Loucy (cell line): ENCODE results near the gene TMIE.

ENCODE experiments used
- H2AFZ ChIP-seq: fragments of 200-600 bp; sonication (generic); 2 replicates; pipeline ENCODE4 v1.6.0; 2016; ENCODE audit warnings: antibody characterized with exemption, mild to moderate bottlenecking, low read length, moderate library complexity
- H3F3A ChIP-seq: fragments of 200-600 bp; 2 replicates; pipeline ENCODE4 v1.6.0; 2016; ENCODE audit warnings: antibody characterized with exemption, low read depth, mild to moderate bottlenecking
- H3K27me3 ChIP-seq: fragments of 200-600 bp; sonication (generic); 2 replicates; pipeline ENCODE4 v1.6.1; 2014; ENCODE audit warnings: low read length, mild to moderate bottlenecking; ENCODE audit not compliant: insufficient read depth, poor library complexity, severe bottlenecking
- H3K36me3 ChIP-seq: fragments of 200-600 bp; sonication (generic); 2 replicates; pipeline ENCODE4 v1.6.1; 2016; ENCODE audit warnings: low read length; ENCODE audit not compliant: insufficient read depth
- H3K4me1 ChIP-seq: fragments of 200-600 bp; sonication (generic); 2 replicates; pipeline ENCODE4 v1.5.1; 2014; ENCODE audit warnings: low read length, mild to moderate bottlenecking; ENCODE audit not compliant: insufficient read depth, poor library complexity, severe bottlenecking
- H3K4me2 ChIP-seq: fragments of 200-600 bp; sonication (generic); 2 replicates; pipeline ENCODE4 v1.6.0; 2014; ENCODE audit warnings: antibody characterized with exemption, low read length, low read depth, mild to moderate bottlenecking; ENCODE audit not compliant: poor library complexity, severe bottlenecking
- H3K4me3 ChIP-seq: fragments of 200-600 bp; sonication (generic); 2 replicates; pipeline ENCODE4 v1.5.1; 2014; ENCODE audit warnings: low read length, mild to moderate bottlenecking, mixed read lengths; ENCODE audit not compliant: poor library complexity, severe bottlenecking
- H3K79me2 ChIP-seq: fragments of 200-600 bp; sonication (generic); 2 replicates; pipeline ENCODE4 v1.6.1; 2014; ENCODE audit warnings: low read length; ENCODE audit not compliant: insufficient read depth
- H3K9ac ChIP-seq: fragments of 200-600 bp; sonication (generic); 2 replicates; pipeline ENCODE4 v1.6.0; 2014; ENCODE audit warnings: mild to moderate bottlenecking, low read depth, low read length, moderate library complexity; ENCODE audit not compliant: poor library complexity, severe bottlenecking
- H3K9me2 ChIP-seq: fragments of 200-600 bp; sonication (generic); replicated peaks from 2 replicates; pipeline ENCODE4 v1.6.1; 2016; ENCODE audit warnings: low read depth, low read length, mixed read lengths
- H3K9me3 ChIP-seq: fragments of 200-600 bp; sonication (generic); 2 replicates; pipeline ENCODE4 v1.6.1; 2014; ENCODE audit warnings: mild to moderate bottlenecking, antibody characterized with exemption, low read length, low read depth; ENCODE audit not compliant: insufficient read depth
- H4K20me1 ChIP-seq: fragments of 200-600 bp; sonication (generic); 2 replicates; pipeline ENCODE4 v1.6.0; 2014; ENCODE audit warnings: antibody characterized with exemption, low read length, mild to moderate bottlenecking; ENCODE audit not compliant: insufficient read depth, poor library complexity, severe bottlenecking
- CTCF ChIP-seq: fragments of 200-600 bp; sonication (generic); conservative IDR thresholded peaks from 2 replicates; pipeline ENCODE4 v1.5.1; 2014; ENCODE audit warnings: mild to moderate bottlenecking, antibody characterized with exemption, low read length
- EZH2phosphoT487 ChIP-seq: fragments of 200-600 bp; IDR thresholded peaks from 2 replicates; pipeline ENCODE4 v1.6.1; 2018; ENCODE audit warnings: antibody characterized with exemption, mild to moderate bottlenecking, moderate library complexity, borderline replicate concordance

The TMIE gene

GRCh38 chr3:46676601-46677410, 24.4 kb upstream of the TMIE start:
- no peak overlapping the region for H3K4me3 ChIP-seq
- H3K4me2 ChIP-seq, result no peak overlapping the region
- no peaks in the 10 kb centered on the region for H4K20me1 ChIP-seq
- H2AFZ ChIP-seq, result no peak overlapping the region
- no peaks in the 10 kb centered on the region for H3K4me1 ChIP-seq
- H3F3A ChIP-seq, result no peaks in the 10 kb centered on the region
- H3K36me3 ChIP-seq, result no peaks in the 10 kb centered on the region
- no peaks in the 10 kb centered on the region for H3K27me3 ChIP-seq
- H3K79me2 ChIP-seq, result no peaks in the 10 kb centered on the region
- H3K9ac ChIP-seq, result no peak overlapping the region
- H3K9me3 ChIP-seq, result no peaks in the 10 kb centered on the region
- H3K9me2 ChIP-seq, result no peaks in the 10 kb centered on the region
- no peak for TF ChIP-seq EZH2phosphoT487

GRCh38 chr3:46677411-46677726, 23.8 kb upstream of the TMIE start:
- no peak for TF ChIP-seq EZH2phosphoT487
- TF ChIP-seq CTCF, result no peak
- Histone ChIP-seq H3K9me2 (no peaks in the 10 kb centered on the region), H3K79me2 (no peaks in the 10 kb centered on the region), H3K36me3 (no peaks in the 10 kb centered on the region), H3K9ac (no peak overlapping the region), H2AFZ (no peak overlapping the region), H3K4me1 (no peaks in the 10 kb centered on the region), H3K4me2 (no peak overlapping the region), H4K20me1 (no peaks in the 10 kb centered on the region), H3K9me3 (no peaks in the 10 kb centered on the region), H3F3A (no peaks in the 10 kb centered on the region), H3K4me3 (no peak overlapping the region), H3K27me3 (no peaks in the 10 kb centered on the region)

GRCh38 chr3:46678280-46678679, 22.9 kb upstream of the TMIE start:
- Histone ChIP-seq H3F3A (no peaks in the 10 kb centered on the region), H4K20me1 (no peaks in the 10 kb centered on the region), H3K4me3 (no peak overlapping the region), H3K36me3 (no peaks in the 10 kb centered on the region), H3K4me1 (no peaks in the 10 kb centered on the region), H3K9me3 (no peaks in the 10 kb centered on the region), H3K27me3 (no peaks in the 10 kb centered on the region), H3K9ac (no peak overlapping the region), H3K79me2 (no peaks in the 10 kb centered on the region), H2AFZ (no peak overlapping the region), H3K4me2 (no peak overlapping the region), H3K9me2 (no peaks in the 10 kb centered on the region)
- TF ChIP-seq EZH2phosphoT487 (no peak), CTCF (no peak)

GRCh38 chr3:46679681-46680080, 21.5 kb upstream of the TMIE start:
- Histone ChIP-seq H3K4me2 (no peak overlapping the region), H4K20me1 (no peaks in the 10 kb centered on the region), H3K9me2 (no peaks in the 10 kb centered on the region), H3K36me3 (no peaks in the 10 kb centered on the region), H3K9me3 (no peaks in the 10 kb centered on the region), H3K79me2 (no peaks in the 10 kb centered on the region), H3K9ac (no peak overlapping the region), H3K4me1 (no peaks in the 10 kb centered on the region), H3K4me3 (no peak overlapping the region), H2AFZ (no peak overlapping the region), H3F3A (no peaks in the 10 kb centered on the region), H3K27me3 (no peaks in the 10 kb centered on the region)
- TF ChIP-seq EZH2phosphoT487 (no peak), CTCF (no peak)
